A549 (cell line): Measurements from ENCODE around the gene AKT1S1. TPM values are rescaled to one million over a fixed set of nuclear protein-coding genes. Genes with fewer than 3 reads are reported as not detected.
A peak's percentile ranks its signal among the peaks of the same experiment; 100 is the strongest.

Source experiments
- ATAC-seq, 2 experiments: fragments of 200-7000 bp in 1 of 2; fragments of >200 bp in 1 of 2; cut with Nextera tagmentation in 1 of 2; cut with Tn5 transposase in 1 of 2; 3 replicates each; pipeline versions ENCODE4 v1.8.0 to v1.9.1; 2018 to 2020; ENCODE audit warnings: mild to moderate bottlenecking in 1 of 2, moderate library complexity in 1 of 2
- CTCF ChIA-PET: fragments of 300-600 bp; sonication (Branson Sonifier 250); formaldehyde crosslinking; extraction: SDS; loops from one replicate; lab custom pipeline; 2021; ENCODE audit warnings: antibody characterized with exemption, inconsistent platforms; lab: Yijun Ruan, JAX
- POLR2A ChIA-PET: fragments of 350-600 bp; formaldehyde crosslinking; extraction: SDS; loops from one replicate; lab custom pipeline; 2021; ENCODE audit warnings: antibody characterized with exemption, inconsistent platforms; lab: Yijun Ruan, JAX
- DNase-seq, 2 experiments: peaks; one replicate each; pipeline versions ENCODE4 v3.0.0 to v3.0.0-alpha.2; 2011 to 2016; ENCODE audit warnings: low read depth in 1 of 2, low spot score in 1 of 2
- FAIRE-seq: peaks from 2 replicates; lab custom pipeline; 2011; peaks lifted over from hg19 to GRCh38; lab: Jason Lieb, UNC
- H3K27ac ChIP-seq, 2 experiments: fragments of >200 bp; sonication (Bioruptor Twin); formaldehyde crosslinking; 3 replicates each; pipeline ENCODE4 v1.5.1; 2016 to 2017
- H3K4me1 ChIP-seq: fragments of >200 bp; sonication (Bioruptor Twin); formaldehyde crosslinking; 3 replicates; pipeline ENCODE4 v1.6.1; 2016
- H3K4me2 ChIP-seq: fragments of >200 bp; sonication (Bioruptor Twin); formaldehyde crosslinking; 3 replicates; pipeline ENCODE4 v1.6.1; 2016
- H3K4me3 ChIP-seq: fragments of >200 bp; sonication (Bioruptor Twin); formaldehyde crosslinking; 3 replicates; pipeline ENCODE4 v1.5.1; 2016
- H3K9me3 ChIP-seq: fragments of >200 bp; sonication (Bioruptor Twin); formaldehyde crosslinking; 3 replicates; pipeline ENCODE4 v1.6.1; 2016
- BCL3 ChIP-seq: fragments of >200 bp; sonication (Bioruptor Twin); formaldehyde crosslinking; IDR thresholded peaks from 3 replicates; pipeline ENCODE4 v1.6.1; 2016
- BHLHE40 ChIP-seq: IDR thresholded peaks from 2 replicates; pipeline ENCODE4 v1.6.1; 2012; ENCODE audit warnings: low read depth, low read length, inconsistent platforms
- CBX2 ChIP-seq: fragments of 200-600 bp; sonication (generic); IDR thresholded peaks from 2 replicates; pipeline ENCODE4 v1.6.1; 2016; ENCODE audit warnings: low read depth, mild to moderate bottlenecking, borderline replicate concordance
- CEBPB ChIP-seq, 2 experiments: fragments of >200 bp in 1 of 2; sonication (Bioruptor Twin) in 1 of 2; formaldehyde crosslinking in 1 of 2; IDR thresholded peaks; 2 replicates each; pipeline ENCODE4 v1.6.1; 2012 to 2016
- CHD2 ChIP-seq: fragments of 150-350 bp; IDR thresholded peaks from 2 replicates; pipeline ENCODE4 v1.6.1; 2014; ENCODE audit warnings: low read length; ENCODE audit not compliant: partially characterized antibody
- E2F6 ChIP-seq: IDR thresholded peaks from 2 replicates; pipeline ENCODE4 v1.6.1; 2012; ENCODE audit warnings: low read depth, borderline replicate concordance
- EHMT2 ChIP-seq: fragments of 200-600 bp; sonication (generic); IDR thresholded peaks from 2 replicates; pipeline ENCODE4 v1.6.1; 2016; ENCODE audit warnings: antibody characterized with exemption, low read depth, mild to moderate bottlenecking, moderate library complexity
- ELK1 ChIP-seq: fragments of 150-350 bp; IDR thresholded peaks from 2 replicates; pipeline ENCODE4 v1.6.1; 2014; ENCODE audit warnings: low read depth, mild to moderate bottlenecking, low read length
- EP300 ChIP-seq, 2 experiments: fragments of >200 bp; sonication (Bioruptor Twin); formaldehyde crosslinking; IDR thresholded peaks; 2 replicates in 1 of 2; 3 replicates in 1 of 2; pipeline ENCODE4 v1.6.1; 2016 to 2017
- FOSB ChIP-seq: fragments of 250-450 bp; sonication (Bioruptor Pico); IDR thresholded peaks from 2 replicates; pipeline ENCODE4 v1.5.0; 2020; ENCODE audit warnings: mild to moderate bottlenecking, moderate library complexity
- FOSL2 ChIP-seq, 2 experiments: fragments of 450-650 bp in 1 of 2; fragments of >200 bp in 1 of 2; sonication (Bioruptor Twin) in 1 of 2; formaldehyde crosslinking; IDR thresholded peaks; 2 replicates each; pipeline versions ENCODE4 v1.5.0 to v1.6.1; 2016 to 2020; ENCODE audit warnings: mild to moderate bottlenecking in 1 of 2, moderate library complexity in 1 of 2
- GATA3 ChIP-seq: IDR thresholded peaks from 2 replicates; pipeline ENCODE4 v1.6.1; 2012; ENCODE audit warnings: borderline replicate concordance
- HES2 ChIP-seq: fragments of >200 bp; sonication (Bioruptor Twin); formaldehyde crosslinking; IDR thresholded peaks from 2 replicates; pipeline ENCODE4 v1.6.1; 2016
- HEYL ChIP-seq: fragments of 250-450 bp; sonication (Bioruptor Pico); IDR thresholded peaks from 2 replicates; pipeline ENCODE4 v1.8.0; 2021; ENCODE audit warnings: mild to moderate bottlenecking, moderate library complexity
- HOXB5 ChIP-seq: fragments of 250-450 bp; sonication (Bioruptor Pico); IDR thresholded peaks from 2 replicates; pipeline ENCODE4 v1.5.0; 2020; ENCODE audit warnings: mild to moderate bottlenecking, moderate library complexity
- JUNB ChIP-seq: fragments of >200 bp; sonication (Bioruptor Twin); formaldehyde crosslinking; IDR thresholded peaks from 2 replicates; pipeline ENCODE4 v1.6.1; 2016
- KDM5A ChIP-seq: fragments of 200-600 bp; sonication (generic); IDR thresholded peaks from 2 replicates; pipeline ENCODE4 v1.6.1; 2016; ENCODE audit warnings: antibody characterized with exemption, mild to moderate bottlenecking
- MAFK ChIP-seq: fragments of 450-650 bp; IDR thresholded peaks from 2 replicates; pipeline ENCODE4 v1.6.1; 2014; ENCODE audit not compliant: partially characterized antibody
- NPAS2 ChIP-seq: fragments of 250-450 bp; sonication (Bioruptor Pico); IDR thresholded peaks from 2 replicates; pipeline ENCODE4 v1.8.0; 2022; ENCODE audit warnings: mild to moderate bottlenecking, moderate library complexity, borderline replicate concordance
- NR3C1 ChIP-seq: fragments of >200 bp; sonication (Bioruptor Twin); formaldehyde crosslinking; IDR thresholded peaks from 3 replicates; pipeline ENCODE4 v1.6.1; 2017
- PHF8 ChIP-seq: fragments of 200-600 bp; sonication (generic); IDR thresholded peaks from 2 replicates; pipeline ENCODE4 v1.6.1; 2016; ENCODE audit warnings: low read depth, mild to moderate bottlenecking, antibody characterized with exemption, moderate library complexity, borderline replicate concordance
- RAD21 ChIP-seq, 2 experiments: fragments of >200 bp in 1 of 2; sonication (Bioruptor Twin) in 1 of 2; formaldehyde crosslinking in 1 of 2; IDR thresholded peaks in 1 of 2; conservative IDR thresholded peaks in 1 of 2; 2 replicates in 1 of 2; 3 replicates in 1 of 2; pipeline ENCODE4 v1.6.1; 2012 to 2018; ENCODE audit warnings: inconsistent platforms in 1 of 2
- RARB ChIP-seq: fragments of 250-450 bp; sonication (Bioruptor Pico); IDR thresholded peaks from 2 replicates; pipeline ENCODE4 v1.8.0; 2021; ENCODE audit warnings: mild to moderate bottlenecking, moderate library complexity
- RNF2 ChIP-seq: fragments of 200-600 bp; sonication (generic); IDR thresholded peaks from 2 replicates; pipeline ENCODE4 v1.6.1; 2016; ENCODE audit warnings: low read depth, mild to moderate bottlenecking, antibody characterized with exemption, moderate library complexity, borderline replicate concordance
- SMC3 ChIP-seq: fragments of >200 bp; sonication (Bioruptor Twin); formaldehyde crosslinking; IDR thresholded peaks from 3 replicates; pipeline ENCODE4 v1.6.1; 2018; ENCODE audit warnings: inconsistent platforms
- SREBF2 ChIP-seq: fragments of 450-650 bp; IDR thresholded peaks from 2 replicates; pipeline ENCODE4 v1.6.1; 2014; ENCODE audit warnings: mild to moderate bottlenecking, moderate library complexity
- USF2 ChIP-seq: fragments of 450-650 bp; IDR thresholded peaks from 2 replicates; pipeline ENCODE4 v1.6.1; 2014; ENCODE audit warnings: antibody characterized with exemption
- ZC3H11A ChIP-seq: fragments of 450-650 bp; IDR thresholded peaks from 2 replicates; pipeline ENCODE4 v1.6.1; 2014; ENCODE audit warnings: antibody characterized with exemption, mild to moderate bottlenecking
- ZNF302 ChIP-seq: fragments of 250-450 bp; sonication (Bioruptor Pico); IDR thresholded peaks from 2 replicates; pipeline ENCODE4 v1.9.0; 2021; ENCODE audit warnings: inconsistent platforms, mild to moderate bottlenecking, moderate library complexity
- ZSCAN20 ChIP-seq: fragments of 250-450 bp; sonication (Bioruptor Pico); IDR thresholded peaks from 2 replicates; pipeline ENCODE4 v1.8.0; 2022; ENCODE audit warnings: mild to moderate bottlenecking, moderate library complexity
- WGBS: methylation state at CpG from one replicate; pipeline ENCODE4 v1.1.6; 2017; ENCODE audit errors: missing lambda C conversion rate; 5-methylcytosine and 5-hydroxymethylcytosine counted together
- polyA minus RNA-seq: library from RNA; depleted of rRNA, polyadenylated mRNA; stranded (reverse); fragments of >200 nt; gene quantifications from 2 replicates; pipeline ENCODE4 v1.2.3, GENCODE V29; 2011; rRNA and poly(A)+ RNA removed
- polyA plus RNA-seq, 4 experiments: library from polyadenylated mRNA; depleted of rRNA in 3 of 4; stranded (reverse); fragments of >200 nt; fragmentation: RNase III in 1 of 4; extraction: RNeasy Plus Mini Kit Qiagen cat#74134 plus additional on column Dnase treatment in 1 of 4; gene quantifications; 2 replicates in 3 of 4; 3 replicates in 1 of 4; pipeline ENCODE4 v1.2.3, GENCODE V29; 2011 to 2017

Gene AKT1S1
- 39.2 and 41.5 TPM in 2 replicates for polyA plus RNA-seq (2011; rRNA removed)
- polyA plus RNA-seq (2012; cell fraction: cytosol; rRNA removed) = 70.4 and 91.8 TPM in 2 replicates
- polyA plus RNA-seq (2012; cell fraction: nucleus; rRNA removed) = 107 and 112 TPM in 2 replicates
- polyA plus RNA-seq (2017; fragmentation: RNase III; extraction: RNeasy Plus Mini Kit Qiagen cat#74134 plus additional on column Dnase treatment) = 63.4 to 75.9 TPM (median 75.3 TPM) in 3 replicates
- polyA minus RNA-seq = 30.8 and 33.3 TPM in 2 replicates

GRCh38 chr19:49877020-49877878, at the start of gene AKT1S1, which contains the start of gene TBC1D17:
AKT1S1 (minus strand) TSS chr19:49877355; CDS start chr19:49873295, 4,060 bp downstream.
TBC1D17 (plus strand) TSS chr19:49877702; CDS start chr19:49877724, 22 bp downstream.
- DNase-seq (peak; percentile 100), ATAC-seq (peak; percentile 66 to 82), FAIRE-seq (peak; percentile 100)
- H3K4me1 ChIP-seq = peaks cover 21% of the 10 kb centered on the region
- CTCF ChIA-PET = interaction anchor here (1.7 kb wide), 1 partner anchor 13 kb away, joined by 7 read pairs; no protein-coding TSS in a partner anchor
- WGBS = under 1% methylated on average over 61 of the region's 61 CpGs
- POLR2A ChIA-PET = interaction anchor here (0.5 to 2.6 kb wide), 15 partner anchors 9 to 1049 kb away, joined by 3 to 36 read pairs (median 4); partner anchors contain the start of genes AP2A1, ATF5, MED25 and NUP62
- H3K9me3 ChIP-seq = no peaks in the 10 kb centered on the region; the same call in 2 of the 3 replicates
- H3K27ac ChIP-seq = peak within 1 kb of the TSS; percentile 98 to 99
- peak within 1 kb of the TSS; percentile 95 for H3K4me3 ChIP-seq
- peak within 1 kb of the TSS; percentile 90 for H3K4me2 ChIP-seq
- TF ChIP-seq BCL3 (peak; percentile 78; the same call in 2 of the 3 replicates), KDM5A (no peak; the same call in 1 of the 2 replicates), ZC3H11A (peak; percentile 5), BHLHE40 (peak; percentile 89), ZSCAN20 (CRISPR knock-in tag) (no peak), GATA3 (peak; percentile 79; the same call in 1 of the 2 replicates), PHF8 (peak; percentile 89; the same call in 1 of the 2 replicates), JUNB (no peak), USF2 (peak; percentile 98), HEYL (CRISPR knock-in tag) (no peak), NR3C1 (no peak), HES2 (no peak), CHD2 (peak; percentile 78), MAFK (peak; percentile 68), NPAS2 (CRISPR knock-in tag) (peak; percentile 75), SREBF2 (no peak), EP300 (IDR thresholded peaks at IDR 0.05) (no peak; a peak in 1 of 5 replicates), RAD21 (conservative IDR thresholded peaks at IDR 0.05 in 1 of 2, IDR thresholded peaks at IDR 0.05 in 1 of 2) (no peak), CEBPB (IDR thresholded peaks at IDR 0.05) (no peak), RNF2 (no peak), ELK1 (0 out of 2 replicates have a peak, but pooled peaks have one; percentile 37), ZNF302 (CRISPR knock-in tag) (no peak), EHMT2 (no peak), CBX2 (no peak), FOSB (CRISPR knock-in tag) (0 out of 2 replicates have a peak, but pooled peaks have one; percentile 36), E2F6 (0 out of 2 replicates have a peak, but pooled peaks have one; percentile 23), RARB (CRISPR knock-in tag) (0 out of 2 replicates have a peak, but pooled peaks have one; percentile 14), HOXB5 (CRISPR knock-in tag) (0 out of 2 replicates have a peak, but pooled peaks have one; percentile 19), FOSL2 (IDR thresholded peaks at IDR 0.05) (no peak), FOSL2 (CRISPR knock-in tag; IDR thresholded peaks at IDR 0.05) (peak; percentile 86), SMC3 (no peak)
